NK-92 treated with Interleukin-12 subunit alpha and Interleukin-12 subunit beta, amount 100 ng/mL, for 24 hours (cell line): ENCODE results near the gene SORCS3.

Experiments
- DNase-seq: peaks from one replicate; lab custom pipeline; 2025; lab: John Stamatoyannopoulos, UW

The SORCS3 gene

DNA sequence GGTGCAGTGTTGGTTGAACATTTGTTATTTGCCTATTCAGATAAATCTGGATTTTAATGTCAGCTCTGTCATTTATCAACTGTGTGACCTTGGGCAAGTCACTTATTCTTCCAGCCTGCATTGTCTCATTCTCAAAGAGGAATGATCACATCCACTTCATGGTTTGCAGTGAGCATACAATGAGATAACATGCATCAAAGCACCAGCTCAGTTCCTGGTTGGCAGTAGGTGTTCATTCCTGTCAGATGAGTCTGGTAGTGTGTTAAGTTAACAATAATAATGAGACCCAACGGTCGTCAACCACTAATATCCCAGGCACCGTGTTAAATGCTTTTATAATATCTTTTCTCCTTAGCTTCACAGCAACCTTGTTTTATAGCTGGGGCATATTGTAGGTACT lies 137.3 kb downstream of the SORCS3 start:
- no peak for DNase-seq

DNA sequence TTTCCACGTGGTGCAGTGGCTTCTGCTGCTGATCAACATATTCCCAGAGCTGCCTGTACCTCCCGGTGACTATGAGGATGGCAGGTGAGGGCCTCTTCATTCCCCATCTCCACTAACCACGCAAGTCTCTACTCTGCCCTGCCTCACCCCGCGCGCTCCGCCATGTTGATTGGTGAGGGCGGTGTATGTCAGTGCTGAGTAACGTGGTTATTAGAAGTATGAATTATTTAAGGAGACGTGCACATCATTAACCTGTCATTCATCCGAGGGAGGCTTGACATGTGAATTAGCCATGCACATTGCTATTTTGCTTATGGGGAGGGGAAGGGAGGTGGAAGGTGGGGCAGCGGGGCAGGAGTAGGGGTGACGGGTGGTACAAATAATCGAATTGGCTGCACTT lies 138.6 kb downstream of the SORCS3 start:
- DNase-seq, result no peak

DNA sequence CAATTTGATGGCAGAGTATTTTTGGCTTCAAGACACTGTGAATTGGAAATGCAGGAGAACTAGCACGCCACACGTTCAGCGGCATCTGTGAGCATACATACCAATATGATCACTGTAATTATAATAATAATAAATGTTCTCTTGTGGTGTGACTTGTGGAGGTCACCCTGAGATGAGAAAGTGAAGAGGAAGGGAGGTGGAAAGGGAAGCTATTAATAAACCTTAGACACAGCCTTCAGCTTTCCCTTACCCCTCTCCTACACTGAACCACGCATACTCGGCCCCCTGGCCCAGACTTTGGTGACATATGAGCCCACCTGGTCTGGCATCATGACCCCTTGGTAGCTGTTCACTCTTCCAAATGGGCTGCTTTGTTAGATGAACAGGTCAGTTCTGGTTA lies 139.1 kb downstream of the SORCS3 start:
- DNase-seq, result no peak

DNA sequence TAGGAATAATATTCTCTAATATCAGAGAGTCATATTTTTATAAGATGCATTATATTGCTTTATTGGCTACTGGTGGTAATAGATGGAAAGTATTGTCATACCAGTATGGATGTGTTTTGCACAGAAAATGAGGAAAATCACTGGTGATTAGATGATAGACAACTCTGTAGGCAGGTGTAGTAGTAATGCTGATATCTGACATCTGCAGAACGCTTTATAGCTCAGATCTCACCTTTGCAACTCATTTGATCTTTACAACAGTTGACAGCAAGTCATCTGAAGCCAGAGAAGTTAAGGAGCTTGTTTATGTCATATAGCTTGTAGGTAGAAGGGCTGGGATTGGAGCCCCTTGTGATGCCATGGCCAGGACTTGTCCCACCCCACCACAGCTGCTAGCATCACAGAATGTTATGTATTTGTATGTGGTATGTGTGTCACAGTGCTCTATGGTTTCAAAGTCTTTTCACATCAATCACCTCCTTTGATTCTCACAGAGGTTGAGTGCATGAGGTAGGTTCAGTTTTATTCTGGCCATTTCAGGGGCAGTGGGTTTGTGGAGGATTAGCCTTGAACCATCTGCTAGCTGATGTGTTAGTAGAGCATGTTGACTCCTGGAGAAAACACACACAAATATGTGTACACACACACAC lies 140.0 kb downstream of the SORCS3 start:
- DNase-seq, result no peak

DNA sequence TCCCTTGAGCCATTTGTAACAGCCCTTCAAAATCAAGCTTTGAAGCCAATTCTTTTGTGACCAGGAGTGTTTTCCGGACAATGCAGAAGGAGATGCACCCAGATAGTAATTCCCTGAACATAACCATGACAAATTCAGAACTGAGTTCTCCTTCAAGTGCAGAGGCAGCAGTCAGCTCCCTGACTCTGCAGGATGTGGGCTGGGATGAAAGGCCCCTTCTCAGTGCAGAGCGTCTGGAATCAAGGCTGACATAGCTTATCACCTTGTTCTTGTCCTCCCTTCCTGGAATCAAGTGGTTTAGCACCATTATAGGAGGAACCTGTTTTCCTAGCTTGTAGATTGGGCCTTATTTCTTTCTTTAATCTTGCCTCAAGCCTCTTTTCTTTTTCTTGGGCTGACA lies 143.4 kb downstream of the SORCS3 start:
- DNase-seq, result no peak

DNA sequence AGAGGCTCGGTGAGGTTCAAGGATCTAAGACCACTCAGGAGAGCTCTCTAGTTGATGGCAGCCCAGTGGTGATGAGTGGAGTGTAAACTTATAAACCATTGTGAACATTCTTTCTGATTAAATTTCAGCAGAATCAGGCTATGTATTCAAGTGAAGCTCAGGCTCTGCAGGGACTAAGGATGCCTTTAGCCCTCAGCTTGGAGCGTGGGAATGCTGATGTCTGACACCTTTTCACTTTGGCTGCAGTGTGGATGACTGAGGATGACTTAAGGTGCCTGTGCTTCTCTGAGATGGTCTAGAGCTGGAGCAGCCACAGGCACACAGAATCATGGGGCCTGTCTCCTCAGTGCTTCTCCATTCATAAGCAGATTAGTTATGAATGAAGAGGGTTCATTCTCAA lies 150.4 kb downstream of the SORCS3 start:
- no peak for DNase-seq

DNA sequence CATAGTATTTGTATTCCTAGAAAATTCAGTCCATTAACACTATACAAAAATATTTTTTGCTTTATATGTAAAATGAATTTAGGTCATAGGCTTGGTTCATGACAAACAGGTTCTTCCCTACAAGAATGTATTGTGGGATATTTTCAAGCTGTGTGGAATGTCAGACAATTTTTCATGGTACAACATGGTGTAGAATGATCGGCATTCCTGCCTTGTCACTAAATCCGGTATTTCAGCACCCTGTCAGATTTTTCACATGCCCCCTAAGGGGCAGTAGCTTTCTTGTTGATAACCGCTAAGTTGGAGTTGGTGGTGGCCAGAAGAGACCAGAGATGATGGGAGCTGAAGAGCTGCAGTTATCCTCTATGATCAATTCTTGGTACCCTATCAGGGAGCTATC lies 154.3 kb downstream of the SORCS3 start:
- no peak for DNase-seq

DNA sequence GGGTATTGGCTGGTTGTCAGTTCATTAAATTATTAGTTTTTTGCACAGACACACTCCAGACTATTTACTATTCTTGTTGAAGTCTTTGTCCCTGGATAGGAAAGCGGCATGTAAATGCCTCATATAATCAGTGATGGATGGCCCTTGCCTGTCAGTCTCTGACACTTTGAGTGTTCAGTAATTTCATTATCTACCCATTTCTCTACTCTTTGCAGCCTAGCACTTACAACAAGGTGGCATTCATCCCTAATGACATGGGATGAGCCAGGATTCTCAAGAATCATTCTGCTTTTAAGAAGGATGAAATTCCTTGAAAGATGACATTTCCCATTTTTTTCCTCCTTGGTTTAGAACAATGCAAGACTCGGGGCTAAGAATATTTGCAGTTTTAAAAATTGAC lies 155.7 kb downstream of the SORCS3 start:
- no peak for DNase-seq

DNA sequence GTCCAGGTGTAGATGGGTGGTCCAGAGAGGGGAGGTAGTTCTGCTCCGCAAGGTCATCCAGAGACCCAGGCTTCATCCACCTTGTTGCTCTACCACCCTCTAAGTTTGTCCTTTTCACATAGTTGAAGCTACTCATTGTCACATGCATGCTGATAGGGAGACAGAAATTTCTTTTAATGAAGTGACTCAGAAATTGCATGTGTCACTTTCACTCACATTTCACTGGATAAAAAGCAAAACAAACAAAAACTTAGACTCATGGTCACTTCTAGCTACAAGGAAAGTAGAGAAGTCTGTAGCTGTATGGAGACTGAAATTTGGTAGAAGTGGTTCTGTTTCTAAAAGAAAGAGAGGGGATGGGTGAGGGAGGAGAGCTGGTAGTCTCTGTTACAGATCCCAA lies 161.9 kb downstream of the SORCS3 start:
- no peak for DNase-seq

DNA sequence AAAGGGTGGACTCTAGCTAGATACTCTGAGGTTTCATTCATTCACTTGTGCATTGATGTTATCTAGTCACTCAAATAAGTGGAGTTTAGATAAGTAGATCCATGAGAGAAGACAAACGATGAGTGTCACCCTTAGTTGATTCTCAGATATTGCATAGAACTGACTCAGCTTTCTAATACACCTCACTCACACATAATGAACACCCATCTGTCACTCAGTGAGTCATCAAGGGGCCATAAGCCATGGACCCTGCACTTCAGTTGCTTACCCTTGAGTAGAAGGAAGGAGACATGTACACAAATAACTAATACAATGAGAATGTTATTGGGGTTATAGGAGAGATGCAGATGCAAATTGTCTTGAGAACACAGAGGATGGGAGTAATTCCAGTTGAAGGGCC lies 163.8 kb downstream of the SORCS3 start:
- no peak for DNase-seq

DNA sequence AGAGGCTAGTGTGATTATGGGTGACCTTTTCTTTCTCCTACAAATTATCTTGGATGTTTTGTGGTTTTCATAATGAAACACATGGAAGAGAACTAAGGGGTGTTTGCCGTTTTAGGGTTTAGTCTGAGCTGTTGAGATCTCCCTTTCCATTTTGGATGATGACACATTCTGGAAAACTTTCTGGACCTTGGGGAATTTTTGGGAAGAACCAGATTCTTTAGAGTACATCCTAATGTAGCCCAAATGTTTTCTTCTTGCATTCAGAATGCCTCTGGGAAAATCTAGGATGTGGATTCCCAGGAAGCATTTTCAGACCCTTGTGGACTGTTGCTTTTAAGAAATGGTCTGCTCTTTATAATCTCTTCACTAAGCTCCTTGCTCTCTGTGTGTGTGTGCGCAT lies 165.7 kb downstream of the SORCS3 start:
- no peak for DNase-seq

DNA sequence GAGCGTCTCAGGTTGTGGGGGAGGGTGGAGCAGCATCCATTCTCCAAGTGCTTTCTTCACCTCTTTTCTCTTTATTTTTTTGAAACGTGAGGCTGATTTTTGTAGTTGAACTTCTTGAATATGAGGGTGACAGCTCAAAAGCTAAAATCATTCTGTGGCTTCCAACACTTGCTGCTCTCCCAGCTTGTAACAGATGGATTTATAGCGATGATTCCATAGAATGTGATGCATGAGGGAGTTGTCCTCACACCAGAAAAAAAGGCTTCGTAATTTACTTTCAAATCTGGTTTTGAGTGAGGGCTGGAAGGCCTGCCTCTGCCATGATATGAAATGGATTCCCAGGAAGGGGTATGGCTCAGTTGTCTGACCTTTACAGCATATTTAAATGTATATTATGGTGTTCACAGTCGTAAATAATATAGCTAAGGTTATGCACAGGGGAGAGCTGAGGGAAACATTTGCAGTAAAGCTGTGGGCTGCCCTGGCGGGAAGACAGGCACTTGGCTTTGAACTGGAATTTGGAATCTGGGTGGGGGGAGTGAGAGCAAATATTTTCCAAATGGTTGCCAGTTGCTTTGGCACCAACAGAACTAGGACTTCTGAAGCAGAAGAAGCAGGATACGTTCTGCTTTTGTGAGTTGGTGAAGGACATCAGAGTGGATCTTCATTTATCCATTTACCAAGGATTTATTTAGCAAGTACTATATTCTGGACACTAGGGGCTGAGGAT lies 166.7 kb downstream of the SORCS3 start:
- no peak for DNase-seq

DNA sequence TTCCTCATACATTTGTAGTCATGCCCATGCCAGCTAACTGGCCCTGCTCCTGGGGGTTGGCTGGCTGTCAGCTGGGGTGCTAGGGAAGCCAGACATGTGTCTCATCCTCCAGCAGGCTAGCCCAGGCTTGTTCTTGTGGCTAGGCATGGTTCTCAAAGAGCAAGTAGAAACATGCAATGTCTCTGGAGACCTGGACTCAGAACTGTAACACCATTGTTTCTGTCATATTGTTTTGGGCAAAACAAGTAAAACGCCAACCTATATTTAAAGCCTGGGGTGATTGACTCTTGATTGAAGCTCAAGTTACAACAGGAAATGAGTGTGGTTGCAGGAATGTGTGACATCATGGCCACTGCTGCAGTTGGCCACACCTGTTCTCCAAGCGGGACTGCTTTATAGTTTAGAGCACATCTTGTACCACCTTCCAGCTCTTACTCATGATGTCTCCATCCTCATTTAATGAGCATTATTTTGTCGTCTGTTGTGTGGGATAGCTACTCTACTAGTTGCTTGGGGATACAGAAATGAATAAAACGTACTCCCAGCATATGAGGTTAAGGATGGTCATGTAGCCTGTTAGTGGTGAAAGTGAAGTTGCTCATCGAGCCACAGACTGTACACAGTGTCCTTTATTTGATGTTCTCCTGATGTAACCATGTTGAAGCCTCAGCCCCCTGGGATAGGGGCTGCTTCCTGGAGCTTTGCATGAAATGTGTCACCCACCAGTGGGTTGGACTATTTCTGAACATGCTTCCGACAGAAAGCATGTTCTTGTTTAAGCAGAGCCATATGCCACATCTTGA lies 168.4 kb downstream of the SORCS3 start:
- no peak for DNase-seq

DNA sequence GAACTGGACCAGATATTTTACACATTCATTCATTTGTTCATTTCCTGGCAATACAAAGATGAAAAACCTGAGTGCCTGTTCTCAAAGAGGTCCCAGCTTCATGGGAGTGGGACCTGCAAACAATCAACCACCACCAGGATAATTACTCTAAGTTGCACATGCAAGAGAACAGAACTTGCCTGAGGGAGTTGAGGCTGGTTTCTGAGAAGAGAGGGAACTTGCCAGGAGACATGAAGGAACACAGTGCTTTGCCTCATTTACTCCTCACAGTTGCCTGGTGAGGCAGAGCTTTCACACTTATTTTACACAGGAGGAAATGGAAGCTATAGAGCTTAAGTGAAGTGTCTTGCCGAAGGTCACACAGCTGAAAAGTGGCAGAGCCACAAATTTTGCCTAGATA lies 170.1 kb downstream of the SORCS3 start:
- DNase-seq, result no peak

DNA sequence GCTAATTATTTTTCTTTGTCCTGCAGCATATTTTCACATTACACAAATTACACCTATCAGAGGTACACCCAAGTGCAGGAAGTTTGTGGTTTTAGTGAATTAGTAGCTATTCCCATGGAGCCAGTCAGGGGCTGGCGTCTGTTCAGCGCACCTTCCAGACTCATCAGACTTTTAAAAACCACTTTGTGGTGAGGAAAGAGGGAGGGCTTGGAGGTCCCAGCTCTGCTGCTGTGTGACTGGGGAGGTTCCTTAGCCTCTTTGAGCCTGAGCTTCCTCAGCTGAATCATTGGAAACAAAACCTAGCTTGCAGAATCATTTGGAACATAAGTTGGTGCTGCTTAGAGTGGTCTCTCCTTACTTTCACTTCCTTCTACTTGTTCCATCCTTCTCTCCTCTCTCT lies 175.4 kb downstream of the SORCS3 start:
- DNase-seq, result no peak

DNA sequence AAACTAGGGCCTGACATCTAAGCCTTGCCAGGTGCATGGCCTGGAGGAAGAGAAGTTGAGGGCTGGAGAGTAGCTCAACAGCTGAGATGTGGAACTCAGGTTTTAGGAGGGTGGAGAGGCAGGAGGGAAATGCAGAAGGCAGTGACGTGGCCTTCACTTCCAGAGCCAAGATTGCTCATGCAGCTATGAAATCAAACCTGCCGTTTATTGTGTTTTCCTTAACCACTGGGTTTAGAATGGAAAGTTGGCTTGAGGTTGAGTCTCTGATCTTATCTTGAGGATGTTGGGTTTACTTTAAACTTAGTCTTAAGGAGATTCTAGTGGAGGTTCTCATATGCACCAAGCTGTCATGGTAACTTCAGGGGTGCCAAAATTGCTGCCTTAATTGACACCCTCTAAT lies 178.6 kb downstream of the SORCS3 start:
- no peak for DNase-seq

DNA sequence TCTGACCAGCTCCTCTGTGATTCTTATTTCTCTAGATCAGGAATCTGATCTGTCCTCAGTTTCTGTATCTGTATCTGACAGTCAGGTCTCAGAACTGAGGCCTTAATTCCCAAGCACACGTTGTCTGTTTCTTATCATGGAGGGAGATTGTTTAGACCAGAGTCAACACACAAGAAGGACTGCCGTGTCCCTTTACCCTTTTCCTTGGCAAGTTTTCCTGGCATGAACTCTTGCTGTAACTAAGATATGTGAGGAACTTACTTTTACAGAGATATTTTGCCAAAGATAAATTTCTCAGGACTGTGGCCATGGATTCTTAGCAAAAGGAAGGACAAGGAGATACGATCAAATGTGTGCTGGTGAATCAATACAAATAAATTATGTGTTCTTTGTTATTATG lies 181.0 kb downstream of the SORCS3 start:
- DNase-seq, result no peak

DNA sequence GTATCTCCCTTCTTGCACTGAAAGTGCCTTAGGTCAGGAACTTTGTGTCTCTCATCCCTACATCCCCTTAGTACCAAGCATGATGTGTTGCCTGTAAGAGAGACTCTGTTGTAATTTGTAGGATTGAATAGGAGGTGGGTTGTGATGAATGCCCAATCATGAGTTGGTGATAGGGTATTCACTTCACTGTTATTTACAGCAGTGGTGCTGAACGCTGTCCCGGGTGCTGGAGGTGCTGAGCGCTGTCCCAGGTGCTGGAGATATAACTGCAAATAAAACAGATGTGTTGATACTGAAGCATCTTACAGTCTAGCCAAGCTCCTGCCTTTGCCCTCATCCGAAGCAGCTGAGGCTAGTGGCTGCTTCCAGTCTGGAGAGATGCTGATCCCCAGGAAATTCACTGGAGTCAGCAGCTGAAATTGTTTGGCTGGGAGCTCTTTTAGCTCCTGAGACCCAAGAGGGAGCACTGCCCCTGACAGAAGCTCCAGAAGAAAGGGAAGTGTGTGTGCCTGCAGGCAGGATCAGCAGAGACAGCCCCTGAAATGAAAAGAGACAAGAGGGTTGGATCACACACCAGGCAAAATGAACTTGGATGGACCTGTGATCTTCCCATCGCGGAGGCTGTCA lies 183.4 kb downstream of the SORCS3 start:
- DNase-seq, result no peak

DNA sequence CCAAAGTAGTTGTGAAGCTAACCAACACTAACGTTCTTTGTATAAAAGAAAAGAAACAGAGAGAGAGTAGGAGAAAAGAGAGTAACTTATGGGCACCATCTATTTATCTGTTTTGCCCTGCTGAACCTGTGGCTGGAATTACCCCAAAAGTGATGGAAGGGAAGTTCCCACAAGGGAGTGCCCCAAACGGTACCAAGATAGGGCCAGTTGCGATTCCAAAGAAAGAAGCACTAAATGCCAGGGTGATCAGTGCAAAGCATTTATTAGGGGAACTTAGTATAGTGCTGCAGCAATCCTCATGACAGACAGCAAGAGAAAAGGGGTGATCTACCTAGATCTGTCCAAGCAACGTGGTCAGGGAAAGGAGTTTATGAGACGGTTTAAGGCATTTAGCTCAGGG lies 190.2 kb downstream of the SORCS3 start:
- no peak for DNase-seq

DNA sequence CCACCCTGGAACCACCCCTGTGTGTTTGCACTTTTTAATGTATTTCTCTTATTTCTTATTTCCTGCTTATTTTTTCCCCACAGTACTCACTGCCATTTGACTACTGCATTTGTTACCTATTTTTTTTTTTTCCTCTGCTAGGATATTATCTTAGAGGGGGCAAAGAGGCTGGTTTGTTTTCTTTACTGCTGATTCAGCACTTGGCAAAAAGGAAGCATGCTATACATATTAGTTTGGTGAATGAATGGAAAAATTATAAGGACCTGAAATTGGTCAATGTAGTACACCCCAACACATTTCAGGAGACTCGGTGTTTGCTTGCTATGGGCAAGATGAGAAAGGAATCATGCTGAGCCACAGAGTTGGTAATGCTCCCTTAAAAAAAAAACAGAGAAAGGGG lies 193.5 kb downstream of the SORCS3 start:
- no peak for DNase-seq

DNA sequence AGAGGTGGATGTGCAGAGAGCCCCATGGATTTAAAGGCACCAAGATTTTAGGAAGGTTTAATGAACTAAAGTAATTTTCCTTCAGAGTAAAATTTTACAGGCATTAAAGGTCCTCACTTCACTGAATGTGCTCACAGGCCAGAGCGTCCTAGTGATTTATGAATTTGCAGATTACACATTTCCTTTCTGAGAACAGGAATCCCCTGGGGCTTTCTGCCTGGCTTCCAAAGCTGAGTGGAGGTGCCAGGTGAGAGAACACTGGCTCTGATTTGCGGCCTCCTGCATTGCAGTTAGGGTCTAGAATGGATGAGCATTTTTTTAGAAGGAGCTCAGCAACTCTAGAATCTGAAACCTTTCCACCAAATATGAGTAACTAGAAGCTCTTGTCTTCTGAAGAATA lies 194.3 kb downstream of the SORCS3 start:
- DNase-seq, result no peak

DNA sequence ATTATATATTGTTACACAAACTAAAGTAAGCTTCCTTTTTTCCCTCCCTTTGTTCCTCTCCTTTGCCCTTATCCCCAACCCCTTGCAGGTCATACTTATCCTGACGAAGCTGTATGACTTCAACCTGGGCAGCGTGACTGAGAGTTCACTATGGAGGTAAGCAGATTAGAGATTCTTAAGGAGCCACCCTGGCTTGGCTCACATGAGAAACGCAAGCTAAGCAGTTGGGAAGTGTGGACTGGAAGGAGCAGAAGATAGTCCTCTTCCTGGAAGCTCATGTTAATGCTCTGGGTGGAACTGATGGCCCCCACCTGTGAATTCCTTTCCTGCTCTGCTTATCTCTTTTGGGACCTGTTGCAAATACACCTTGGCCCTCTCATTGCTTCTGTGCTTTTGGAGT lies 201.6 kb downstream of the SORCS3 start:
- DNase-seq, result no peak

DNA sequence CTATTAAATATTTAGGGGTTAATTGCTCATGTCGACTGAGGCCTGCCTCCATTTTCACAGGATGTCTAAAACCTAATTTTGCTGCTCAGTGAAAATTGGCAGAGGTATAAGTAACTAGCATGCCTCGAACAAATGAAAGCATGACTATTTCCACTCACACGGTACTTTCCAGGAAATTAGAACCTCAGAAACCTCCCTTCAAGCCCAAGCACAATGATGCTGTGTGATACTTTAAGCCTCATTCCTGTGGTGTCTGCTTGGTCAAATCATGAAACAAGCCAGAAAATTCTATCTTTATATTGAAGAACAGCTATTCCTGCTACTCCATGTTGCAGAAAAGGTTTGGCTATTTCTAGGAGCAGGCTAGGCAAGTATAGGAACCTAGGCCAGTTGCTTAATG lies 203.0 kb downstream of the SORCS3 start:
- no peak for DNase-seq
